ENCODE results near the gene ARSB.

ARSB gene

GRCh38 chr5:78803941-78804340, 181.2 kb downstream of the ARSB start:
- TF ChIP-seq CTCF (IDR thresholded peaks at IDR 0.05; ENCODE audit: extremely low read depth, insufficient read depth, missing control alignments), result no peak
- DNase-seq (ENCODE audit: low spot score), result no peak
- in situ Hi-C loops (cut with MboI; ENCODE audit: low pct_unique_long_range_greater_than_20kb, low sequenced_read_pairs, unreplicated experiment), result no loop called here

- in situ Hi-C loops (cut with MboI; ENCODE audit: low pct_unique_long_range_greater_than_20kb, low sequenced_read_pairs, unreplicated experiment), result no loop called here
- no peak for TF ChIP-seq CTCF (IDR thresholded peaks at IDR 0.05; ENCODE audit: extremely low read depth, insufficient read depth, missing control alignments)
- no peak for DNase-seq (ENCODE audit: low spot score)
These were observed 181.8 kb downstream of the ARSB start for GRCh38 chr5:78803353-78803752.

GRCh38 chr5:78801413-78801812, 183.7 kb downstream of the ARSB start:
- DNase-seq (ENCODE audit: low spot score), result no peak
- TF ChIP-seq CTCF (IDR thresholded peaks at IDR 0.05; ENCODE audit: extremely low read depth, insufficient read depth, missing control alignments), result no peak
- in situ Hi-C loops (cut with MboI; ENCODE audit: low pct_unique_long_range_greater_than_20kb, low sequenced_read_pairs, unreplicated experiment), result no loop called here

- in situ Hi-C loops (cut with MboI; ENCODE audit: low pct_unique_long_range_greater_than_20kb, low sequenced_read_pairs, unreplicated experiment), result no loop called here
- TF ChIP-seq CTCF (IDR thresholded peaks at IDR 0.05; ENCODE audit: extremely low read depth, insufficient read depth, missing control alignments), result no peak
- no peak for DNase-seq (ENCODE audit: low spot score)
These were observed 185.7 kb downstream of the ARSB start for GRCh38 chr5:78799266-78800017.

GRCh38 chr5:78798673-78799029, 186.5 kb downstream of the ARSB start:
- TF ChIP-seq CTCF (IDR thresholded peaks at IDR 0.05; ENCODE audit: extremely low read depth, insufficient read depth, missing control alignments), result no peak
- DNase-seq (ENCODE audit: low spot score), result no peak
- in situ Hi-C loops (cut with MboI; ENCODE audit: low pct_unique_long_range_greater_than_20kb, low sequenced_read_pairs, unreplicated experiment), result no loop called here

GRCh38 chr5:78797936-78798672, 187.0 kb downstream of the ARSB start:
- no peak for DNase-seq (ENCODE audit: low spot score)
- TF ChIP-seq CTCF (IDR thresholded peaks at IDR 0.05; ENCODE audit: extremely low read depth, insufficient read depth, missing control alignments), result no peak
- in situ Hi-C loops (cut with MboI; ENCODE audit: low pct_unique_long_range_greater_than_20kb, low sequenced_read_pairs, unreplicated experiment), result no loop called here
